IPS-15b (cell line): Measurements from ENCODE around the gene CDH13.

Experiments
- H3K27me3 ChIP-seq: one replicate; pipeline ENCODE4 v1.6.1; 2013; ENCODE audit warnings: low read length; ENCODE audit not compliant: control insufficient read depth, insufficient read depth
- H3K36me3 ChIP-seq: one replicate; pipeline ENCODE4 v1.6.1; 2013; ENCODE audit warnings: low read length; ENCODE audit not compliant: control insufficient read depth, insufficient read depth
- H3K4me1 ChIP-seq: one replicate; pipeline ENCODE4 v1.6.1; 2013; ENCODE audit warnings: mild to moderate bottlenecking, low read length; ENCODE audit not compliant: control insufficient read depth, insufficient read depth
- H3K4me3 ChIP-seq: one replicate; pipeline ENCODE4 v1.5.1; 2013; ENCODE audit warnings: low read depth, low read length
- H3K9ac ChIP-seq: one replicate; pipeline ENCODE4 v1.6.1; 2013; ENCODE audit warnings: low read depth, mild to moderate bottlenecking, low read length
- H3K9me3 ChIP-seq: one replicate; pipeline ENCODE4 v1.6.1; 2013; ENCODE audit warnings: mild to moderate bottlenecking, low read length; ENCODE audit not compliant: control insufficient read depth, insufficient read depth

CDH13 gene

GRCh38 chr16:83541231-83541630 lies 914.5 kb downstream of the CDH13 start:
- no peaks in the 10 kb centered on the region for H3K9me3 ChIP-seq
- H3K9ac ChIP-seq: no peak overlapping the region
- H3K36me3 ChIP-seq: no peaks in the 10 kb centered on the region
- H3K4me3 ChIP-seq: no peak overlapping the region
- no peaks in the 10 kb centered on the region for H3K27me3 ChIP-seq
- H3K4me1 ChIP-seq: no peaks in the 10 kb centered on the region

DNA sequence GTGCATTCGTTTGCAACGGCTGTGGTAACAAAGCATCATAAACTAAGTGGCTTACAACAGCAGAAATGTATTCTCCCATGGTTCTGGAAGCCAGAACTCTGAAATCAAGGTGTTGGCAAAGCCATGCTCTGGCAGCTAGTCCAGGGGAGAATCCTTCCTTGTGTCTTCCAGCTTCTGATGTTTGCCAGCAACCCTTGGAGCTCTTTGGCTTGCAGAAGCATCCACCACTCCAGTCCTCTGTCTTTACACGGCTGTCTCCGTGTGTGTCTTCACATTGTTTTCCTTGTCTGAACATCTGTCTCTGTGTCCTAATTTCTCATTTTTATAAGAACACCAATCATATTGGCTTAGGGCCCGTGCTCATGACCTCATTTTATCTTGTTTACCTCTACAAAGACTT lies 915.7 kb downstream of the CDH13 start:
- no peaks in the 10 kb centered on the region for H3K9me3 ChIP-seq
- H3K27me3 ChIP-seq: no peaks in the 10 kb centered on the region
- no peak overlapping the region for H3K4me3 ChIP-seq
- H3K36me3 ChIP-seq: no peaks in the 10 kb centered on the region
- no peaks in the 10 kb centered on the region for H3K4me1 ChIP-seq
- H3K9ac ChIP-seq: no peak overlapping the region

GRCh38 chr16:83549316-83550182 lies 922.8 kb downstream of the CDH13 start:
- no peak overlapping the region for H3K4me3 ChIP-seq
- no peaks in the 10 kb centered on the region for H3K9me3 ChIP-seq
- no peaks in the 10 kb centered on the region for H3K36me3 ChIP-seq
- no peak overlapping the region for H3K9ac ChIP-seq
- no peaks in the 10 kb centered on the region for H3K4me1 ChIP-seq
- no peaks in the 10 kb centered on the region for H3K27me3 ChIP-seq

GRCh38 chr16:83550183-83550569 lies 923.4 kb downstream of the CDH13 start:
- no peak overlapping the region for H3K9ac ChIP-seq
- H3K4me3 ChIP-seq: no peak overlapping the region
- no peaks in the 10 kb centered on the region for H3K27me3 ChIP-seq
- H3K9me3 ChIP-seq: no peaks in the 10 kb centered on the region
- H3K4me1 ChIP-seq: no peaks in the 10 kb centered on the region
- H3K36me3 ChIP-seq: no peaks in the 10 kb centered on the region

DNA sequence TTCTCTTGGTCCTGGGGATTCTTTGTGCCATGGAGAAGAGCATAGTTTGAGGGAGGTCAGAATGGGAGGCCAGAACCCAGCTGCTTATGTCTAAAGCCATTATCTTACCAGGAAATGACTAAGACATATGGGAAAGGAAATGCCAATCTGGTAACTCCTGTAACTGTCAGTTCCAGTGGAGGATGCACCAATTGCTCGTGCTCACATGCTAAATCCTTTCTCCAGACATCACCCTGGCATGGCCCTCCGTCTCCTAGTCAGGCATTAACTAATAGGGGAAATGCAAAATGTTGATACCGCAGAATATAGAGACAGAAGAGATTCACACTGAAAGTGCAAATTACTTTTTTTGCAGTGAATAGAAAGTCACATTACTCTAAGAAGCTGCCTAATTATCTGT lies 925.5 kb downstream of the CDH13 start:
- H3K4me3 ChIP-seq: no peak overlapping the region
- no peaks in the 10 kb centered on the region for H3K4me1 ChIP-seq
- H3K27me3 ChIP-seq: no peaks in the 10 kb centered on the region
- H3K9ac ChIP-seq: no peak overlapping the region
- H3K9me3 ChIP-seq: no peaks in the 10 kb centered on the region
- H3K36me3 ChIP-seq: no peaks in the 10 kb centered on the region

DNA sequence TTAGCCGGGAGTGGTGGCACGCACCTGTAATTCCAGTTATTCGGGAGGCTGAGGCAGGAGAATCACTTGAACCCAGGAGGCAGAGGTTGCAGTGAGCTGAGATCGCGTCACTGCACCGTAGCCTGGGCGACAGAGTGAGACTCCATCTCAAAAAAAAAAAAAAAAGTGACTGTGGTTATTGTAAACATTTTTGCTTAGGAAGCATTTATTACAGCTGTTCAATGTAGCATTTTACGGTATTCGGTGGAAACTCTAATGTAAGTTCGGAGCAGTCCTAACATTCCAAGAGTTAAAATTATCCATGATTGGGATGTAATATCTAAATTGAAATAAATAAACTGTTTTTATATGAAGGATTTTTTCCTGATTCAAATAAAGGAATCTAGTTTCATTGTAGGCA lies 926.2 kb downstream of the CDH13 start:
- Histone ChIP-seq H3K9me3 (no peaks in the 10 kb centered on the region), H3K4me1 (no peaks in the 10 kb centered on the region)

DNA sequence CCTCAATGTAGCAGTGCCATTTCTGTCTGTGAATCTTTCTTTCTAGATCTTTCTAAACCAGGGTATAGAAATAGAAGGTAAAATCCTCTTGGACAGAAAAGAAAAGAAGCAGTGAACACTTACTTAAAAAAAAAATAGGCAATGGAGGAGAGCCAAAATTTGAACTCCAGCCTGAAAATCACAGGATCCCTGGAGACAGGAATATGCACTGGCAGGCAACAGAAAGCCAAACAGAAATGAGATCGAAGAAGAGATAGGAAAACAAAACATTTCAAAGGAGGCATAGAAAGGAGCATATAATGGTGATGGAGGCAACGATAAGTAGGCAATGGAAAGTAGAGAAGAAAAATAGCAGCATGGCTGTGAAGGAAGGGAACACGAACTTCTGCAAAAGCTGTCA lies 927.3 kb downstream of the CDH13 start:
- H3K4me3 ChIP-seq: no peak overlapping the region
- no peak overlapping the region for H3K9ac ChIP-seq
- H3K36me3 ChIP-seq: no peaks in the 10 kb centered on the region
- no peaks in the 10 kb centered on the region for H3K9me3 ChIP-seq
- H3K4me1 ChIP-seq: no peaks in the 10 kb centered on the region
- no peaks in the 10 kb centered on the region for H3K27me3 ChIP-seq

More for the DNA sequence above, 926.2 kb downstream of the CDH13 start:
- no peaks in the 10 kb centered on the region for H3K36me3 ChIP-seq
- no peaks in the 10 kb centered on the region for H3K27me3 ChIP-seq
- no peak overlapping the region for H3K4me3 ChIP-seq
- H3K9ac ChIP-seq: no peak overlapping the region

GRCh38 chr16:83554540-83554939 lies 927.8 kb downstream of the CDH13 start:
- Histone ChIP-seq H3K36me3 (no peaks in the 10 kb centered on the region), H3K4me3 (no peak overlapping the region), H3K9ac (no peak overlapping the region), H3K27me3 (no peaks in the 10 kb centered on the region), H3K4me1 (no peaks in the 10 kb centered on the region), H3K9me3 (no peaks in the 10 kb centered on the region)

GRCh38 chr16:83561876-83562275 lies 935.1 kb downstream of the CDH13 start:
- Histone ChIP-seq H3K9ac (no peak overlapping the region), H3K9me3 (no peaks in the 10 kb centered on the region), H3K4me3 (no peak overlapping the region), H3K4me1 (no peaks in the 10 kb centered on the region), H3K27me3 (no peaks in the 10 kb centered on the region), H3K36me3 (no peaks in the 10 kb centered on the region)

DNA sequence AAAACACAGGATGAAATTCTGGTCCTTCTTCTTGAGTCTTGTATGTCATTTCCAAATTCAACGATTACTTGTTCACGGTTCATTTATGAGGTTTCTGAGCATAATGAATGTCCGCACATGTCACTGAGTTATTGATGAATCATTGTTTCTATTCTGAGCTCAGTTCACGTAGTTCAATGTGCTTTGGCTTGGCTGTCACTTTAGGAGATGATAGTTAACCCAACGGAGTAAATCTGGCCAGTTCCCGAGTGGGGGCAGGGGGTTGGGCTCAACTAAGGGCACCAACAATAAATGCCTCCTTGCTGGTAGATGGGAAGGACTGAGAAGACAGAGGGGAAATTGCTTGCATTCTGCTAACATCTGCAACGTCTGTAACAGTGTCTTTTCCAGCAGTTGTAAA lies 941.6 kb downstream of the CDH13 start:
- no peaks in the 10 kb centered on the region for H3K27me3 ChIP-seq
- H3K4me1 ChIP-seq: peaks cover 3% of the 10 kb centered on the region
- H3K4me3 ChIP-seq: no peak overlapping the region
- H3K9me3 ChIP-seq: no peaks in the 10 kb centered on the region
- no peaks in the 10 kb centered on the region for H3K36me3 ChIP-seq
- no peak overlapping the region for H3K9ac ChIP-seq

- Histone ChIP-seq H3K36me3 (no peaks in the 10 kb centered on the region), H3K9me3 (no peaks in the 10 kb centered on the region), H3K9ac (no peak overlapping the region), H3K4me3 (no peak overlapping the region), H3K4me1 (peaks cover 5% of the 10 kb centered on the region), H3K27me3 (no peaks in the 10 kb centered on the region)
Observed at GRCh38 chr16:83574388-83574787, 947.6 kb downstream of the CDH13 start.

- Histone ChIP-seq H3K27me3 (peaks cover 2% of the 10 kb centered on the region), H3K36me3 (no peaks in the 10 kb centered on the region), H3K9ac (no peak overlapping the region), H3K4me3 (no peak overlapping the region), H3K9me3 (no peaks in the 10 kb centered on the region), H3K4me1 (peaks cover 10% of the 10 kb centered on the region)
Observed at GRCh38 chr16:83577078-83577745, 950.4 kb downstream of the CDH13 start.
